GM19467 (cell line): ENCODE measurements around the gene NR2F2.
"Not testable (repeated sequence)": the region's sequence is repeated elsewhere in the genome, so short reads cannot be mapped to it uniquely, and the experiment has no call there.

Experiments used
- ATAC-seq: cut with Tn5 transposase; IDR thresholded peaks from one replicate; pipeline ENCODE4 v1.9.1; 2021; ENCODE audit warnings: mild to moderate bottlenecking, moderate library complexity; ENCODE audit not compliant: unreplicated experiment

Gene NR2F2

GRCh38 chr15:96365781-96366525, 35.5 kb downstream of the NR2F2 start:
- no peak for ATAC-seq

GRCh38 chr15:96366526-96366877, 36.0 kb downstream of the NR2F2 start:
- no peak for ATAC-seq

- ATAC-seq, result no peak
Observed at GRCh38 chr15:96367311-96368200, 37.1 kb downstream of the NR2F2 start.

- ATAC-seq, result no peak
Observed at GRCh38 chr15:96369351-96369750, 38.9 kb downstream of the NR2F2 start.

GRCh38 chr15:96369825-96370621, 39.5 kb downstream of the NR2F2 start:
- ATAC-seq, result no peak

- no peak for ATAC-seq
Observed at GRCh38 chr15:96372554-96372953, 42.1 kb downstream of the NR2F2 start.

GRCh38 chr15:96374499-96374898, 44.0 kb downstream of the NR2F2 start:
- ATAC-seq, result no peak

- ATAC-seq, result not testable (repeated sequence)
Observed at GRCh38 chr15:96379592-96379991, 49.1 kb downstream of the NR2F2 start.

- no peak for ATAC-seq
Observed at GRCh38 chr15:96381463-96381862, 51.0 kb downstream of the NR2F2 start.

GRCh38 chr15:96385195-96385594, 54.7 kb downstream of the NR2F2 start:
- no peak for ATAC-seq

- no peak for ATAC-seq
Observed at GRCh38 chr15:96388673-96389072, 58.2 kb downstream of the NR2F2 start.
